ENCODE data around the gene CUZD1. TPM values are rescaled to one million over a fixed set of nuclear protein-coding genes. Genes with fewer than 3 reads are reported as not detected.

The CUZD1 gene
- total and polyA plus RNA-seq, 3 donors from 2014 or later = 1.5 to 2.0 (median 1.9) TPM

- H3K36me3 ChIP-seq (ENCODE audit: low read depth, missing control alignments) = no peaks in the 10 kb centered on the region
- H3K4me1 ChIP-seq = no peaks in the 10 kb centered on the region
- no peaks in the 10 kb centered on the region for H3K9me3 ChIP-seq
- no peak overlapping the region for H3K4me3 ChIP-seq
- TF ChIP-seq POLR2A (IDR thresholded peaks at IDR 0.05) (no peak), CTCF (IDR thresholded peaks at IDR 0.05) (no peak)
- no peak for DNase-seq
- intact Hi-C loops (cut with DNase I; ENCODE audit: low total_unique reads) = no loop called here
- 79 to 92% methylated on average over 1 of the region's 1 CpG for WGBS, 2 donors
- H3K27ac ChIP-seq = no peak overlapping the region
- H3K27me3 ChIP-seq = no peaks in the 10 kb centered on the region
Observed at GRCh38 chr10:122830965-122831353, 14.7 kb downstream of the CUZD1 start.

DNA sequence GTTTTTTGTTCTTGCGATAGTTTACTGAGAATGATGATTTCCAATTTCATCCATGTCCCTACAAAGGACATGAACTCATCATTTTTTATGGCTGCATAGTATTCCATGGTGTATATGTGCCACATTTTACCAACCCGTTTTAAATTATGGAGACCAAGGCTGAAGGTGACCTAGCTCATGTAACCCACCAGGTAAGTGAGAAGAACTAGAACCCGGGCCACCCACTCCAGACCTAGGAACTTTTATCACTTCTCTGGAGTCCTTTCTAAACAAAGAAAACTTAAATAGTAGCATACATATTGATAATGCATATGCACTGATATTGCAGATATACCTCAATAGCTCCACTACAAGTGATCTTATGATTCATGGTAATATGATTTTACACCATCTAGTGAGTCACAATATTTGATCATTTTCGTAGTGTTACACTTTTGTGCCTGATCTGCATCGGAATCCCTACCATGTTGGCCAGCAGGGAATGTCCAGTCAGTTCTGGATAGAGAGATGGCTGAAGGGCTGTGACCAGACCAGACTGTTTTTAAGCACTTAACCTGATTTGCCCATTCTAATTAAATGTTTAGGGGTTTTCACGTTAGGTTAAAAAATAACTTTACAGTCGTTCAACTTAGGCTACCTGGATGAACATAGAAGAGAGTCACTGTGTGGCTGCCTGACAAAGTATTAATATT is 15.2 kb downstream of the CUZD1 start:
- TF ChIP-seq POLR2A (IDR thresholded peaks at IDR 0.05) (no peak), CTCF (IDR thresholded peaks at IDR 0.05) (no peak)
- intact Hi-C loops (cut with DNase I; ENCODE audit: low total_unique reads) = no loop called here
- H3K36me3 ChIP-seq (ENCODE audit: low read depth, missing control alignments) = no peaks in the 10 kb centered on the region
- H3K4me3 ChIP-seq = no peak overlapping the region
- H3K9me3 ChIP-seq = no peaks in the 10 kb centered on the region
- 90 to 92% methylated on average over 7 of the region's 7 CpGs for WGBS, 2 donors
- H3K27me3 ChIP-seq = no peaks in the 10 kb centered on the region
- no peaks in the 10 kb centered on the region for H3K4me1 ChIP-seq
- H3K27ac ChIP-seq = no peak overlapping the region
- DNase-seq = no peak

DNA sequence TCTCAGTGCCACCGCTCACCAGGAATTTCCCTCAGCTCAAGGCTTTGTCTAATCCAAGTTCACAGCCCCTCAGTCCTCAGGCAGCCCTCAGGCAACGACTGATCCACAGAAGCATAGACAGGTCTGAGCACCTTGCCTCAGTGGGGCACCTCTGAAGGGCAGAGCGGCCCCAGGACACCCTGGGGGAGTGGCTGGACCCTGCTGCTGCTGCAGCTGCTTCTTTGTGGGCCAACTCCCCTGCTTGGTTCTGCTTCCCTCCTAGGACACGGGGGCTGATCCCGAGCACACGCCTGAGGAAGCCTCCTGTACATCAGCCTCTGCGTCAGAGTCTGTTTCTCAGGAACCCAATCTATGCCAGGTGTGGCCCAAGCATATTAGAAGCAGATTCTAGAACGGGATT is 16.2 kb downstream of the CUZD1 start:
- WGBS, 2 donors = 66 to 77% methylated on average over 8 of the region's 8 CpGs
- no peak for DNase-seq
- intact Hi-C loops (cut with DNase I; ENCODE audit: low total_unique reads) = no loop called here

DNA sequence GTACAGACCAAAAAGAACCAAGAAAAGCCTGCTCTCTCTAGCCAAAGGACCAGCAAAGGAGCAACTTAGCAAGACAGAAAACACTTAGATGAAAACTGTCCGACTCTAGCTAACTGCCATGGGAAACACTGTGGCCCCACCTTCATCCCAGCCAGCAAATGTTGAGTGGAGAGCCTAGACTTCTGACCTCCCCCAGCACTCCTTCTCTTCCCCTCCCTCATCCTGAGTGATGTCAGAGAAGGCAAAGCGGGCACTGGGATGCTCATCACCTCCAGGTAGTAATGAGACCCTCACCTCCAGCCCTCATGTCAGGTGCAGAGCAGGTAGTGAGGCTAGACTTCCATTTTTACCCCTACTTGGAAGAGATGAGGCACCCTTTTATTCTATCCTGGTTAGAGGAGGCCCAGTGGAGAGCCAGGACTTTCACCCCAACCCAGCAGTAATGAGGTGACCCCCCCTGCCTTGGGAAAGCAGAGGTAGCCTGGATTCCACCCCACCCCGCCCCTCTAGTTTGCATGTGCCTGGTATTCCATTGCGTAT is 16.9 kb downstream of the CUZD1 start:
- no peaks in the 10 kb centered on the region for H3K36me3 ChIP-seq (ENCODE audit: low read depth, missing control alignments)
- H3K4me3 ChIP-seq = no peak overlapping the region
- H3K27me3 ChIP-seq = no peaks in the 10 kb centered on the region
- WGBS, 2 donors = 85 to 86% methylated on average over 4 of the region's 4 CpGs
- H3K9me3 ChIP-seq = no peaks in the 10 kb centered on the region
- no peak overlapping the region for H3K27ac ChIP-seq
- TF ChIP-seq CTCF (IDR thresholded peaks at IDR 0.05) (no peak), POLR2A (IDR thresholded peaks at IDR 0.05) (no peak)
- no peak for DNase-seq
- no peaks in the 10 kb centered on the region for H3K4me1 ChIP-seq
- intact Hi-C loops (cut with DNase I; ENCODE audit: low total_unique reads) = no loop called here

More for the DNA sequence above, 16.2 kb downstream of the CUZD1 start:
- Histone ChIP-seq H3K4me3 (no peak overlapping the region), H3K36me3 (ENCODE audit: low read depth, missing control alignments) (no peaks in the 10 kb centered on the region), H3K27me3 (no peaks in the 10 kb centered on the region), H3K4me1 (no peaks in the 10 kb centered on the region), H3K9me3 (no peaks in the 10 kb centered on the region), H3K27ac (no peak overlapping the region)
- TF ChIP-seq POLR2A (IDR thresholded peaks at IDR 0.05) = no peak
- TF ChIP-seq CTCF (IDR thresholded peaks at IDR 0.05) = no peak

DNA sequence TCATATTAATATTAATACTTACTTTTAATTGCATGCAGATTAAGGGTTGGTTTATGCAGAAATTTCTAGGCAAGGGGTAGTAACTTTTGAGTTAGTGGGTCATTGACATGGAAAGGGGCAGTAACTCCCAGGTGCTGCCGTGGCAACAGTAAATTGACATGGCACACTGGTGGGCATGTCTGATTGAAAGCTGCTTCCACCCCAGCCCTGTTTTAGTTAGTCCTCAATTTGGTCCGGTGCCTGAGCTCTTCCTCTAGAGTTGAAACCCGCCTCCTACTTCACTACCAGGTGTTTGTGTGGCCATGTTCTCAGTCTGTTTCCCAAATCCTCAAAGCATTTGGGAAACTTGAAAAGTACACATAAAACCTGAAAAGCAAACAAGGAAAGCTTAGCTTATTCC is 18.4 kb downstream of the CUZD1 start:
- WGBS, 2 donors = 91 to 92% methylated on average over 3 of the region's 3 CpGs
- Histone ChIP-seq H3K9me3 (no peaks in the 10 kb centered on the region), H3K27me3 (no peaks in the 10 kb centered on the region), H3K27ac (no peak overlapping the region), H3K4me1 (no peaks in the 10 kb centered on the region), H3K4me3 (no peak overlapping the region), H3K36me3 (ENCODE audit: low read depth, missing control alignments) (no peaks in the 10 kb centered on the region)
- intact Hi-C loops (cut with DNase I; ENCODE audit: low total_unique reads) = no loop called here
- DNase-seq = no peak
- TF ChIP-seq CTCF (IDR thresholded peaks at IDR 0.05) = no peak
- no peak for TF ChIP-seq POLR2A (IDR thresholded peaks at IDR 0.05)

Measured in testis (tissue), 3 donors.